ENCODE results near the gene TUBGCP6. TPM values are rescaled to one million over a fixed set of nuclear protein-coding genes. Genes with fewer than 3 reads are reported as not detected.
"Not testable (repeated sequence)": the region's sequence is repeated elsewhere in the genome, so short reads cannot be mapped to it uniquely, and the experiment has no call there.

The TUBGCP6 gene
- total and polyA plus RNA-seq, 2 donors from 2014 or later, result 19.2 to 52.0 TPM

DNA sequence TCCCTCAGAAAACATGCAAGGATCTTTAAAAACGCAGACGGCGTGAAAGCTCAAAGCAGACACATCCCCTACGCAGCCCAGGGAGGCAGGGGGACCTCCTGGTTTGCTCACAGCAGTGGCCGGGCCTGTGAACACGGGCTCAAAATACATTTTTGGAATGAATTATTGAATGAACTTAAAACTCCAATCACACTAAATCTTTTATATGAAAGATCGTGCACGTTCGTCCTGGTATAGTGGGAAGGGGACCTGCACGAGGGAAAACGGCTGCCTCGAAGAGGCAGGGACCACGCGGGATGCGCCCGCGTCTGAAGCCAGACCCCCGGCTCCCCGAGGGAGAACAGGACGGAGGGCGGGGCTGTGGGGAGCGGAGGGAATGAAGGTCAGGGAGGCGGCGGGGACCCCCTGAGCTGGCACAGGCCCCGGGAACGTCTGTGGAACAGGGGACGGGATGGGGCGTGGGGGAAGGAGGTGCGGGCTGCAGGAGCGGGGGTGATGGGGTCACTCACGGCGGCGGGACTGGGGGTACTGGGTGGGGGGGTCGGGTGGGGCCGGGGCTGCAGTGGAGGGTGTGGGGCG is 75.6 kb downstream of the TUBGCP6 start:
- intact Hi-C loops (cut with DNase I), result no loop called here
- no peaks in the 10 kb centered on the region for H3K36me3 ChIP-seq (ENCODE audit: control insufficient read depth in 2 of 3, insufficient read depth in 3 of 3, low read length in 3 of 3)
- DNase-seq (peak in 2 of 5 donors; percentile 55 to 75), FAIRE-seq (no peak)
- no peak overlapping the region for H3K9ac ChIP-seq (ENCODE audit: low read length in 3 of 3)
- peaks cover 0 to 4% (median 0%) of the 10 kb centered on the region in 3 donors for H3K4me1 ChIP-seq (ENCODE audit: control insufficient read depth in 2 of 3, insufficient read depth in 2 of 3, low read depth in 1 of 3, low read length in 3 of 3)
- peaks cover 3% of the 10 kb centered on the region for H3K27me3 ChIP-seq (ENCODE audit: control insufficient read depth, insufficient read depth, low read length)
- TF ChIP-seq CTCF (IDR thresholded peaks at IDR 0.05; ENCODE audit: borderline replicate concordance, extremely low read depth, insufficient read depth), result no peak
- H3K4me3 ChIP-seq (ENCODE audit: low read length in 3 of 3), result no peak overlapping the region
- H3K27ac ChIP-seq (ENCODE audit: low read depth in 2 of 2, low read length in 2 of 2), result no peak overlapping the region
- H3K9me3 ChIP-seq (ENCODE audit: control insufficient read depth in 2 of 3, insufficient read depth in 1 of 3, low read length in 3 of 3), result no peaks in the 10 kb centered on the region

- DNase-seq; H3K4me3 ChIP-seq (ENCODE audit: low read length in 3 of 3); H3K27ac ChIP-seq (ENCODE audit: low read depth in 2 of 2, low read length in 2 of 2); H3K4me1 ChIP-seq (ENCODE audit: control insufficient read depth in 2 of 3, insufficient read depth in 2 of 3, low read depth in 1 of 3, low read length in 3 of 3); FAIRE-seq; H3K9ac ChIP-seq (ENCODE audit: low read length in 3 of 3); intact Hi-C loops (cut with DNase I); H3K36me3 ChIP-seq (ENCODE audit: control insufficient read depth in 2 of 3, insufficient read depth in 3 of 3, low read length in 3 of 3); H3K9me3 ChIP-seq (ENCODE audit: control insufficient read depth in 2 of 3, insufficient read depth in 1 of 3, low read length in 3 of 3); H3K27me3 ChIP-seq (ENCODE audit: control insufficient read depth, insufficient read depth, low read length): not testable (repeated sequence)
Observed at GRCh38 chr22:50168490-50169180, 76.2 kb downstream of the TUBGCP6 start.

DNA sequence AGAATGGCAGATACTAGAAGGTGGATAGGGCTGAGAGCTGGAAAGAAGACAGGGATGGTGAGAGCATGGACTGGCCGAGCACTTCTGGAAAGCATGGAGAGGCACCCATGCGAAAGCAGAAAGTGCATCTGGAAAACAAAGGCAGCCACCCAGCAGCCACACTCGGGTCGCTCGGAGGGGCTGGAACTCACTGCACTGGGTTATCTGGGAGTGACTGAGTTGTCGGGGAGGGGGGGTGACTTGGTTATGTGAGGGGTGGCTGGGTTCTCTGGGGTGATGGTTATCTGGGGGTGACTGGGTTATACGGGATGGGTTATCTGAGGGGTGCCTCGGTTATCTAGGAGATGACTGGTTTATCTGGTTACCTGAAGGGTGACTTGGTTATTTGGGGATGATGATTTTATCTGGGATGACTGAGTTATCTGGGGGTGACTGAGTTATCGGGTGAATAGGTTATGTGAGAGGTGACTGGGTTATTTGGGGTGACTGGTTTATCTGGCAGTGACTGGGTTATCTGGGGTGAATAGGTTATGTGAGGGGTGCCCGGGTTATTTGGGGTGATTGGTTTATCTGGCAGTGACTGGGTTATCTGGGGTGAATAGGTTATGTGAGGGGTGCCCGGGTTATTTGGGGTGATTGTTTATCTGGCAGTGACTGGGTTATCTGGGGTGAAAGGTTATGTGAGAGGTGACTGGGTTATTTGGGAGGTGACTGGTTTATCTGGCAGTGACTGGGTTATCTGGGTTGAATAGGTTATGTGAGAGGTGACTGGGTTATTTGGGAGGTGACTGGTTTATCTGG is 76.9 kb downstream of the TUBGCP6 start:
- Histone ChIP-seq H3K36me3 (ENCODE audit: control insufficient read depth in 2 of 3, insufficient read depth in 3 of 3, low read length in 3 of 3) (no peaks in the 10 kb centered on the region), H3K4me1 (ENCODE audit: control insufficient read depth in 2 of 3, insufficient read depth in 2 of 3, low read depth in 1 of 3, low read length in 3 of 3) (peaks cover 0 to 4% (median 0%) of the 10 kb centered on the region in 3 donors), H3K9ac (ENCODE audit: low read length in 3 of 3) (no peak overlapping the region), H3K9me3 (ENCODE audit: control insufficient read depth in 2 of 3, insufficient read depth in 1 of 3, low read length in 3 of 3) (no peaks in the 10 kb centered on the region), H3K4me3 (ENCODE audit: low read length in 3 of 3) (no peak overlapping the region), H3K27me3 (ENCODE audit: control insufficient read depth, insufficient read depth, low read length) (peaks cover 3% of the 10 kb centered on the region), H3K27ac (ENCODE audit: low read depth in 2 of 2, low read length in 2 of 2) (no peak overlapping the region)
- DNase-seq, result peak in 1 of 5 donors; percentile 36
- intact Hi-C loops (cut with DNase I), result no loop called here
- no peak for TF ChIP-seq CTCF (IDR thresholded peaks at IDR 0.05; ENCODE audit: borderline replicate concordance, extremely low read depth, insufficient read depth)
- FAIRE-seq, result no peak

Other genes starting within 250 kb of the TUBGCP6 start
- 0.16 TPM for gene IL17REL, start 232.3 kb downstream of the TUBGCP6 start, total RNA-seq
- not detected for gene IL17REL, start 232.3 kb downstream of the TUBGCP6 start, polyA plus RNA-seq (ENCODE audit: insufficient read depth, low read depth, low replicate concordance)
- not detected for gene TTLL8, start 186.7 kb downstream of the TUBGCP6 start, total RNA-seq
- not detected for gene TTLL8, start 186.7 kb downstream of the TUBGCP6 start, polyA plus RNA-seq (ENCODE audit: insufficient read depth, low read depth, low replicate concordance)
- gene MLC1, start 159.6 kb downstream of the TUBGCP6 start, total RNA-seq, result 0.28 TPM
- gene MLC1, start 159.6 kb downstream of the TUBGCP6 start, polyA plus RNA-seq (ENCODE audit: insufficient read depth, low read depth, low replicate concordance), result not detected
- gene MOV10L1, start 155.0 kb downstream of the TUBGCP6 start, total RNA-seq, result 0.38 TPM
- gene MOV10L1, start 155.0 kb downstream of the TUBGCP6 start, polyA plus RNA-seq (ENCODE audit: insufficient read depth, low read depth, low replicate concordance), result 0.62 TPM
- 1.0 TPM for gene PANX2, start 74.3 kb downstream of the TUBGCP6 start, total RNA-seq
- gene PANX2, start 74.3 kb downstream of the TUBGCP6 start, polyA plus RNA-seq (ENCODE audit: insufficient read depth, low read depth, low replicate concordance), result 4.3 TPM
- 56.3 TPM for gene TRABD, start 59.1 kb downstream of the TUBGCP6 start, total RNA-seq
- 34.2 TPM for gene TRABD, start 59.1 kb downstream of the TUBGCP6 start, polyA plus RNA-seq (ENCODE audit: insufficient read depth, low read depth, low replicate concordance)
- 19.7 TPM for gene SELENOO, start 44.0 kb downstream of the TUBGCP6 start, total RNA-seq
- gene SELENOO, start 44.0 kb downstream of the TUBGCP6 start, polyA plus RNA-seq (ENCODE audit: insufficient read depth, low read depth, low replicate concordance), result 42.8 TPM
- 43.8 TPM for gene HDAC10, start 6.2 kb upstream of the TUBGCP6 start, total RNA-seq
- 20.4 TPM for gene HDAC10, start 6.2 kb upstream of the TUBGCP6 start, polyA plus RNA-seq (ENCODE audit: insufficient read depth, low read depth, low replicate concordance)
- 15.9 TPM for gene MAPK12, start 16.7 kb upstream of the TUBGCP6 start, total RNA-seq
- 13.4 TPM for gene MAPK12, start 16.7 kb upstream of the TUBGCP6 start, polyA plus RNA-seq (ENCODE audit: insufficient read depth, low read depth, low replicate concordance)
- 18.3 TPM for gene MAPK11, start 25.4 kb upstream of the TUBGCP6 start, total RNA-seq
- gene MAPK11, start 25.4 kb upstream of the TUBGCP6 start, polyA plus RNA-seq (ENCODE audit: insufficient read depth, low read depth, low replicate concordance), result 11.4 TPM
- gene PLXNB2, start 62.6 kb upstream of the TUBGCP6 start, total RNA-seq, result 383 TPM
- gene PLXNB2, start 62.6 kb upstream of the TUBGCP6 start, polyA plus RNA-seq (ENCODE audit: insufficient read depth, low read depth, low replicate concordance), result 128 TPM
- gene DENND6B, start 82.0 kb upstream of the TUBGCP6 start, total RNA-seq, result 16.7 TPM
- gene DENND6B, start 82.0 kb upstream of the TUBGCP6 start, polyA plus RNA-seq (ENCODE audit: insufficient read depth, low read depth, low replicate concordance), result 14.5 TPM
- 53.8 TPM for gene PPP6R2, start 98.3 kb upstream of the TUBGCP6 start, total RNA-seq
- gene PPP6R2, start 98.3 kb upstream of the TUBGCP6 start, polyA plus RNA-seq (ENCODE audit: insufficient read depth, low read depth, low replicate concordance), result 39.4 TPM
- 73.9 TPM for gene SBF1, start 230.0 kb upstream of the TUBGCP6 start, total RNA-seq
- gene SBF1, start 230.0 kb upstream of the TUBGCP6 start, polyA plus RNA-seq (ENCODE audit: insufficient read depth, low read depth, low replicate concordance), result 18.1 TPM
- gene ADM2, start 236.5 kb upstream of the TUBGCP6 start, total RNA-seq, result 8.0 TPM
- gene ADM2, start 236.5 kb upstream of the TUBGCP6 start, polyA plus RNA-seq (ENCODE audit: insufficient read depth, low read depth, low replicate concordance), result 10.6 TPM
- 3.5 TPM for gene MIOX, start 241.8 kb upstream of the TUBGCP6 start, total RNA-seq
- gene MIOX, start 241.8 kb upstream of the TUBGCP6 start, polyA plus RNA-seq (ENCODE audit: insufficient read depth, low read depth, low replicate concordance), result 455 TPM